HepG2 (cell line): ENCODE measurements around the gene NIP7. TPM values are rescaled to one million over a fixed set of nuclear protein-coding genes. Genes with fewer than 3 reads are reported as not detected.

ENCODE experiments used
- ARNT2 ChIP-seq: sonication (generic); formaldehyde crosslinking; IDR thresholded peaks from 2 replicates; pipeline ENCODE4 v1.8.0; 2022; ENCODE audit warnings: mild to moderate bottlenecking, low read depth, missing genetic modification reagents, moderate library complexity
- HES4 ChIP-seq: sonication (generic); formaldehyde crosslinking; IDR thresholded peaks from 2 replicates; pipeline ENCODE4 v1.9.0; 2021; ENCODE audit warnings: mild to moderate bottlenecking, missing genetic modification reagents, borderline replicate concordance
- HNF4A ChIP-seq: sonication (generic); formaldehyde crosslinking; IDR thresholded peaks from 2 replicates; pipeline ENCODE4 v1.4.0; 2020; ENCODE audit warnings: missing genetic modification reagents
- MAX ChIP-seq: IDR thresholded peaks from 2 replicates; pipeline ENCODE4 v1.6.1; 2012; ENCODE audit warnings: inconsistent platforms
- NR1H2 ChIP-seq: sonication (generic); formaldehyde crosslinking; IDR thresholded peaks from 2 replicates; pipeline ENCODE4 v1.8.1; 2022; ENCODE audit warnings: low read depth, missing genetic modification reagents, borderline replicate concordance
- PAXIP1 ChIP-seq: sonication (generic); formaldehyde crosslinking; conservative IDR thresholded peaks from 2 replicates; pipeline ENCODE4 v1.4.0; 2020; ENCODE audit warnings: mild to moderate bottlenecking, missing genetic modification reagents, moderate library complexity
- RFX3 ChIP-seq: IDR thresholded peaks from 2 replicates; pipeline ENCODE4 v1.6.1; 2016; ENCODE audit warnings: missing biosample characterization, missing genetic modification reagents
- SETDB1 ChIP-seq: sonication (generic); formaldehyde crosslinking; IDR thresholded peaks from 2 replicates; pipeline ENCODE4 v1.5.1; 2020; ENCODE audit warnings: missing genetic modification reagents, mild to moderate bottlenecking, borderline replicate concordance
- SMAD9 ChIP-seq: sonication (generic); formaldehyde crosslinking; IDR thresholded peaks from 2 replicates; pipeline ENCODE4 v1.5.1; 2020; ENCODE audit warnings: mild to moderate bottlenecking, missing genetic modification reagents
- SP5 ChIP-seq: IDR thresholded peaks from 2 replicates; pipeline ENCODE4 v1.6.1; 2016; ENCODE audit warnings: low read depth, borderline replicate concordance
- TGIF2 ChIP-seq: IDR thresholded peaks from 2 replicates; pipeline ENCODE4 v1.6.1; 2016; ENCODE audit warnings: control low read depth, missing compliant biosample characterization
- TMF1 ChIP-seq: sonication (generic); formaldehyde crosslinking; IDR thresholded peaks from 2 replicates; pipeline ENCODE4 v1.8.1; 2022; ENCODE audit warnings: low read depth, missing genetic modification reagents
- XRCC5 ChIP-seq: fragments of 200-400 bp; formaldehyde crosslinking; optimal IDR thresholded peaks from 2 replicates; pipeline ENCODE3; 2017; ENCODE audit warnings: mild to moderate bottlenecking, low read length
- ZFP91 ChIP-seq: sonication (generic); formaldehyde crosslinking; IDR thresholded peaks from 2 replicates; pipeline ENCODE4 v1.9.0; 2022; ENCODE audit warnings: missing genetic modification reagents, mild to moderate bottlenecking, borderline replicate concordance
- ZNF205 ChIP-seq: IDR thresholded peaks from 2 replicates; pipeline ENCODE4 v1.6.1; 2018; ENCODE audit warnings: missing biosample characterization, missing genetic modification reagents
- ZNF235 ChIP-seq: sonication (generic); formaldehyde crosslinking; IDR thresholded peaks from 2 replicates; pipeline ENCODE4 v1.8.1; 2023; ENCODE audit warnings: mild to moderate bottlenecking, missing genetic modification reagents, borderline replicate concordance
- ZNF281 ChIP-seq: sonication (generic); formaldehyde crosslinking; IDR thresholded peaks from 2 replicates; pipeline ENCODE4 v1.4.0; 2020; ENCODE audit warnings: missing genetic modification reagents, borderline replicate concordance
- ZNF572 ChIP-seq: sonication (generic); formaldehyde crosslinking; IDR thresholded peaks from 2 replicates; pipeline ENCODE4 v1.5.1; 2020; ENCODE audit warnings: mild to moderate bottlenecking, missing genetic modification reagents
- ZNF704 ChIP-seq: sonication (generic); formaldehyde crosslinking; IDR thresholded peaks from 2 replicates; pipeline ENCODE4 v1.8.1; 2023; ENCODE audit warnings: mild to moderate bottlenecking, inconsistent platforms, moderate library complexity, missing genetic modification reagents, borderline replicate concordance
- polyA plus RNA-seq, 8 experiments: library from polyadenylated mRNA; depleted of rRNA in 3 of 8; stranded (reverse) in 7 of 8; unstranded in 1 of 8; fragments of >200 nt; fragmentation: Illumina TruSeq in 4 of 8; extraction: Trizol in 4 of 8; gene quantifications; 2 replicates each; pipeline versions ENCODE4 v1.2.1 to v1.2.3, GENCODE V29; 2011 to 2016; ENCODE audit warnings: low read depth in 4 of 8, missing spikeins in 1 of 8, mixed read lengths in 1 of 8; ENCODE audit not compliant: insufficient read depth in 1 of 8
- total RNA-seq, 5 experiments: library from RNA; depleted of rRNA; stranded (reverse); fragments of >200 nt; fragmentation: Illumina TruSeq; extraction: Trizol; gene quantifications; 2 replicates each; pipeline ENCODE4 v1.2.3, GENCODE V29; 2016; ENCODE audit warnings: low read depth in 1 of 5

NIP7 gene
- total and polyA plus RNA-seq, 2 of the 13 experiments (the other 11 are each of a cell fraction or from before 2014, with no cell fraction given) = 15.3 to 114 TPM

- TF ChIP-seq MAX (0 out of 2 replicates have a peak, but pooled peaks have one; percentile 19), TMF1 (CRISPR knock-in tag) (no peak), XRCC5 (peak; percentile 7), SMAD9 (CRISPR knock-in tag) (no peak), SETDB1 (CRISPR knock-in tag) (0 out of 2 replicates have a peak, but pooled peaks have one; percentile 52), ZNF281 (CRISPR knock-in tag) (no peak), HNF4A (CRISPR knock-in tag) (peak; percentile 27; the same call in 1 of the 2 replicates), NR1H2 (CRISPR knock-in tag) (no peak), TGIF2 (CRISPR knock-in tag) (no peak), PAXIP1 (CRISPR knock-in tag) (no peak), RFX3 (CRISPR knock-in tag) (no peak), SP5 (CRISPR knock-in tag) (no peak), ARNT2 (CRISPR knock-in tag) (0 out of 2 replicates have a peak, but pooled peaks have one; percentile 39), HES4 (CRISPR knock-in tag) (no peak), ZNF572 (peak; percentile 45; the same call in 1 of the 2 replicates), ZFP91 (0 out of 2 replicates have a peak, but pooled peaks have one; percentile 17), ZNF235 (CRISPR knock-in tag) (no peak), ZNF205 (CRISPR knock-in tag) (0 out of 2 replicates have a peak, but pooled peaks have one; percentile 6), ZNF704 (CRISPR knock-in tag) (no peak)
Observed at GRCh38 chr16:69325784-69326171, 13.8 kb upstream of the NIP7 start (continued).
